NB4 (cell line): ENCODE results near the gene EXOSC6.
"Not testable (repeated sequence)": the region's sequence is repeated elsewhere in the genome, so short reads cannot be mapped to it uniquely, and the experiment has no call there.

Experiments
- DNase-seq: peaks from one replicate; pipeline ENCODE4 v3.0.0; 2010; ENCODE audit warnings: low read depth
- H3K4me3 ChIP-seq: one replicate; pipeline ENCODE4 v1.5.1; 2011; ENCODE audit warnings: mild to moderate bottlenecking, low read depth, low read length, moderate library complexity
- MYC ChIP-seq: IDR thresholded peaks from 2 replicates; pipeline ENCODE4 v1.6.1; 2011; ENCODE audit warnings: low read depth, low read length
- POLR2A ChIP-seq: IDR thresholded peaks from 2 replicates; pipeline ENCODE4 v1.6.1; 2011; ENCODE audit warnings: mild to moderate bottlenecking; ENCODE audit not compliant: insufficient read length; ENCODE audit errors: extremely low read depth
- TF ChIP-seq, protein P1 (sequence below): IDR thresholded peaks from 2 replicates; pipeline ENCODE4 v1.6.1; 2011; ENCODE audit warnings: low read depth, low read length
- TF ChIP-seq, protein P2 (sequence below): IDR thresholded peaks from one replicate; pipeline ENCODE4 v1.5.1; 2012; ENCODE audit warnings: low read depth, low read length

Gene EXOSC6

DNA sequence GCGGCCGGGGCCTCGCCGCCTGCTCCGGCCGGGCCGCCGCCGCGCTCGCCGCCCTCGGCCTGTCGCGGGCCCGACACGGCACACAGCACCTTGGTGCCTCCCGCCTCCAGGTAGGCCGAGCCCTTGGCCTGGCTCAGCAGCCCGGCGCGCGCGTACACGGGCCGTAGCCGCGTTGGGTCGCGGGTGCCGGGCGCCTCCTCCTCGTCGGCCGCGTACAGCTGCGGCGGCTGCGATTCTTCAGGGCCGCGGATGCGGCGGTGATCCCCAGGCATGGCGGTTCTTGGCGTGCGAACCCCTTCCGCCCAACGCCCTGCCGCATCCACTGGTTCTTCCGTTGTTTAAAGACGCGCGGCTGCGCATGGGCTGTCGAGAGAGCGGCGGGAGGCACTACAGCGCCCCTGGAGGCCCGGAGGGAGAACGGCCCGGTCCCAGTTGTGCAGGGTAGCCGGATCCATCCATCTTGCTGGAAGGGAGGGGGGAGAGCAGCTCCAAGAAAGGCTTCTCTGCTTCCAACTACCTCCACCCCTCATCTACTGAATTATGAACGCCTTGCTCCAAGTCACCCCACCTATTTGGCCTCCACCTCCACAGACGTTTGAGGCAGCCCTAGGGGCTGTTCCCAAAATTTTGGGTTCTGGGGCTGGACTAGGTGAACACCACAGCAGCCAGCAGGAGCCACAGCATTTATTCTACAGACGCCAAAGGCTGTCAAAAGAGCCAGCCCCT, at the start of gene EXOSC6:
TSS of gene EXOSC6 (minus strand) at position 312 of the 726 bp plus-strand sequence. CDS start at position 272, 40 bp downstream.
- TF ChIP-seq, protein P1, sequence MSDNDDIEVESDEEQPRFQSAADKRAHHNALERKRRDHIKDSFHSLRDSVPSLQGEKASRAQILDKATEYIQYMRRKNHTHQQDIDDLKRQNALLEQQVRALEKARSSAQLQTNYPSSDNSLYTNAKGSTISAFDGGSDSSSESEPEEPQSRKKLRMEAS: peak; percentile 63
- TF ChIP-seq POLR2A: peak; percentile 88
- TF ChIP-seq MYC: peak; percentile 75
- TF ChIP-seq, protein P2, sequence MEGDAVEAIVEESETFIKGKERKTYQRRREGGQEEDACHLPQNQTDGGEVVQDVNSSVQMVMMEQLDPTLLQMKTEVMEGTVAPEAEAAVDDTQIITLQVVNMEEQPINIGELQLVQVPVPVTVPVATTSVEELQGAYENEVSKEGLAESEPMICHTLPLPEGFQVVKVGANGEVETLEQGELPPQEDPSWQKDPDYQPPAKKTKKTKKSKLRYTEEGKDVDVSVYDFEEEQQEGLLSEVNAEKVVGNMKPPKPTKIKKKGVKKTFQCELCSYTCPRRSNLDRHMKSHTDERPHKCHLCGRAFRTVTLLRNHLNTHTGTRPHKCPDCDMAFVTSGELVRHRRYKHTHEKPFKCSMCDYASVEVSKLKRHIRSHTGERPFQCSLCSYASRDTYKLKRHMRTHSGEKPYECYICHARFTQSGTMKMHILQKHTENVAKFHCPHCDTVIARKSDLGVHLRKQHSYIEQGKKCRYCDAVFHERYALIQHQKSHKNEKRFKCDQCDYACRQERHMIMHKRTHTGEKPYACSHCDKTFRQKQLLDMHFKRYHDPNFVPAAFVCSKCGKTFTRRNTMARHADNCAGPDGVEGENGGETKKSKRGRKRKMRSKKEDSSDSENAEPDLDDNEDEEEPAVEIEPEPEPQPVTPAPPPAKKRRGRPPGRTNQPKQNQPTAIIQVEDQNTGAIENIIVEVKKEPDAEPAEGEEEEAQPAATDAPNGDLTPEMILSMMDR: peak; percentile 92
- peak within 1 kb of the TSS; percentile 88 for H3K4me3 ChIP-seq
- peak; percentile 98 for DNase-seq

DNA sequence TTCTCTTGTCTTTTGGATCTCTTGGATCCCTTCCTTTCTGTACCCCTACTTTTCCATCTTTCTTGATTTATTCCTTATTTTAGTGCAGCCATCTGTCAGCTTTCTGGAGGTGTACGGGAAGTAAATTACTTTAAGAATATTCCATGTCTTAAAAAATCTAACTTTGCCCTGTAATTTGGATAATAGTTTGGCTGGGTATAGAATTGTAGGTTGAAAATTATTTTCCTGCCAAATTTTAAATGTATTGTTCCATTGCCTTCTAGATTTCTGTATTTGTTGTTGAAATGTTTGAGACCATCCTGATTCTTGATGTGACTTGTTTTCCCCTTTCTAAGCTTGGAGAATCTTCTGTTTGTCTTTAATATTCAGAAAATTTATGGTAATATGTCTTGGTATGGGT, 49.4 kb upstream of the EXOSC6 start:
- no peak overlapping the region for H3K4me3 ChIP-seq
- DNase-seq: no peak
- TF ChIP-seq MYC (no peak), POLR2A (no peak)
- TF ChIP-seq, protein P1: no peak
- TF ChIP-seq, protein P2: no peak

DNA sequence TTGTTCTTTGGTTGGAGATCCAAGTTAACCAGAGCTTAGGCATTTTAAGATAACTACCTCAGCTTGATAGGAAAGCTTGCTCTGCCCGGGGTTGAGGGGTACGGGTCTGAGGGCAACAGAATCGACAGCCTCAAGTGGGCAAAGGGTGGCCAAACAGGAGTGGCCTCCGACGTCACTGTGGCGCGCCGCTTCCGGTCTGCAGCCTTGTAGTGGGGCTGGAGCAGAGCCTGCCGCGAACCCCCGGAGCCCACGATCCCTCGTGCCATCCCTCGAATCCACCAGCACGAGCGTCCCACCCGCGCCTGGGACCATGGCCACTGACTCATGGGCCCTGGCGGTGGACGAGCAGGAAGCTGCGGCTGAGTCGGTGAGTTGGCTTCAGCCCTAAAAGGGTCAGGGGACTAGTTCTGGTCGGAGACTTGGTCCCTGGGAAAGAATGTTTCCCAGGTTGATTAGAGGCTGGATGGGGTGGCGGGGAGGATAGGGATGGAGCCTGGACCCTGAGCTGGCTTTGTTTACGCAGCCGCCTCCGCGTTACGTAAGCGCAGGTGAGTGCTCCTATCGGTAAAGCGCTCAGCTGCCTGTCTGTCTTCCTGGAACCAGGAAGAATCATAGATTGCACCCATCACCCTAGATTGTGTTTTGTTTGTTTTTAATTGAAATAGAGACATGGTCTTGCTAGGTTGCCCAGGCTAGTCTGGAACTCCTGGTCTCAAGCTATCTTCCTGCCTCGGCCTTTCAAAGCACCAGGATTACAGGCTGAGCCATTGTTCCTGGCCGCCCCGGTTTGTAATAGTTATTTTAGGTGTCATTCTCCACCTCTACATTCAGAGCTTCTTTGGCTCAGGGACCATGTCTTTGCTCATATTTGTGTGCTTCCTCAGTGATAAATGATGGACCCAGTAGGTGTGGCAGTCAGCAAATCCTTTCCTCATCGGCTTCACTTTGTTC, 47.5 kb upstream of the EXOSC6 start, which contains the start of gene DDX19B:
TSS of gene DDX19B (plus strand) at position 199 of the 951 bp plus-strand sequence. CDS start at position 311, 112 bp downstream.
- peak; percentile 85 for DNase-seq
- TF ChIP-seq POLR2A (peak; percentile 92), MYC (peak; percentile 84)
- TF ChIP-seq, protein P1: peak; percentile 68; the same call in 1 of the 2 replicates
- TF ChIP-seq, protein P2: no peak
- H3K4me3 ChIP-seq: peak within 1 kb of the TSS; percentile 96

DNA sequence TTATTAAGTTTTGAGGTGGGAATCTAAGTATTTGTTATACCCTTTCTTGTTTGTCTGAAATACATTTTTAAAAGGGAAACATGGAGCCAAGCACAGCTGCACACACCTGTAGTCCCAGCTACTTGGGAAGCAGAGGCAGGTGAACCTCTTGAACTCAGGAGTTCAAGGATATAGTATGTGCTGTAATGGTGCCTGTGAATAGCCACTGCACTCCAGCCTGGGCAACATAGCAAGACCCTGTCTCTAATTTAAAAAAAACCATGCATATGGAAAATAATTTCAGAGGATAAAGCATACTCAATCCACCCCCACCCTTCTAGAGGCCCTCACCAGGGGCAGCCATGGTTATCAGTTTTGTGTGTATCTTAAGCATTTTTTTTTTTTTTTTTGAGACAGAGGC, 43.9 kb upstream of the EXOSC6 start:
- H3K4me3 ChIP-seq: no peak overlapping the region
- TF ChIP-seq MYC (no peak), POLR2A (no peak)
- TF ChIP-seq, protein P2: no peak
- TF ChIP-seq, protein P1: no peak
- DNase-seq: no peak

DNA sequence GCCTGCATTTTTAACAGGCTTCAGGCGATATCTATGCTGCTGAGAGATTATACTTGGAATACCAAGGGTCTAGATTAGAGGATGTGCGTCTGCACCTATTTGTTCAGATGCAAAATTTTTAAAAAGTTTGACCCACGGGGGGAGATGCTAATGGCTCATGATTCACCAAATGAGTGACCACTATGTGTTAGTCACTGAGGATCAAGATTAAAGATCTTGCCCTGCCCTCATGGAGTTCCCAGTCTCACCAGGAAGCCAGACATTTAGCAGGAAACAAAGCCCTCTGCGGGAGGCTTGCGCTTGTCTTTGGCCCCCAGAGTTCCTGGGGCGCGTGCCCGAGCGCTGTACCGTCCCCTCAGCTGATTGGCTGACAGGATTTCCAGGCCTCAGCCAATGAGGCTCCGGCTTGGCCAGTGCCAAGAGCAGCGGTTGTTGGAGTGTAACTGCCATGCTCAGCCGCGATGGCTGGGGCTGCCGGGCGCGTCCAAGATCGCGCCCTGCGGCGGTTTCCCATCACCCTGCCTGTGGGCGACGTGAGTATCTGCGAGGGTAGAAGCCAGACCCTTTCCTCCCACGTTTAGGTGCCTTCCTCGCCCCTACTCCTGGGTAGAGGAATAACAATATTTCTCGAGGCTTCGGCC, 42.8 kb upstream of the EXOSC6 start:
- DNase-seq: no peak
- no peak for TF ChIP-seq POLR2A
- TF ChIP-seq MYC: no peak
- TF ChIP-seq, protein P1: no peak
- TF ChIP-seq, protein P2: no peak
- H3K4me3 ChIP-seq: no peak overlapping the region

DNA sequence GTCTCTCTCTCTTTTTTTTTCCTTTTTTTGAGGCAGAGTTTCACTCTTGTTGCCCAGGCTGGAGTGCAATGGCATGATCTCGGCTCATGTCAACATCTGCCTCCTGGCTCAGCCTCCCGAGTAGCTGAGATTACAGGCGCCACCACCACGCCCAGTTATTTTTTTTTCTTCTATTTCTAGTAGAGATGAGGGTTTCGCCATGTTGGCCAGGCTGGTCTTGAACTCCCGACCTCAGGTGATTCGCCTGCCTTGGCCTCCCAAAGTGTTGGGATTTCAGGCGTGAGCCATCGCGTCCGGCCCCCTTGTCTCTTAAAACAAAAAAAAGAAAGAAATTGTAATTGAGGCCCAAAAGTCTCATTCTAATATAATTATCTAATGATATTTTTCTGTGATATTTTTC, 40.4 kb upstream of the EXOSC6 start:
- H3K4me3 ChIP-seq, DNase-seq: not testable (repeated sequence)
